NCI-H82 treated with DMSO at 0.1 percent for 48 hours (cell line): ENCODE data around the gene PELI2.

Source experiments
- DNase-seq: peaks from one replicate; lab custom pipeline; 2025; ENCODE audit not compliant: unreplicated experiment; lab: John Stamatoyannopoulos, UW

PELI2 gene

GRCh38 chr14:56118611-56119181 lies 485 bp downstream of the PELI2 start:
- no peak for DNase-seq

- peak; percentile 91 for DNase-seq
Measured at GRCh38 chr14:56119201-56119981, 1.2 kb downstream of the PELI2 start.

GRCh38 chr14:56120091-56120691 lies 2.0 kb downstream of the PELI2 start:
- DNase-seq, result peak; percentile 89

- DNase-seq, result no peak
Measured at GRCh38 chr14:56121816-56122215, 3.6 kb downstream of the PELI2 start.

- no peak for DNase-seq
Measured at GRCh38 chr14:56122301-56122700, 4.1 kb downstream of the PELI2 start.

- no peak for DNase-seq
Measured at GRCh38 chr14:56124327-56124726, 6.1 kb downstream of the PELI2 start.

- DNase-seq, result peak; percentile 99
Measured at GRCh38 chr14:56125772-56126636, 7.8 kb downstream of the PELI2 start.

GRCh38 chr14:56126637-56126913 lies 8.4 kb downstream of the PELI2 start:
- peak; percentile 92 for DNase-seq

- DNase-seq, result peak; percentile 96
Measured at GRCh38 chr14:56127156-56127555, 8.9 kb downstream of the PELI2 start.

- DNase-seq, result peak; percentile 98
Measured at GRCh38 chr14:56129092-56129491, 10.9 kb downstream of the PELI2 start.

- no peak for DNase-seq
Measured at GRCh38 chr14:56129933-56130332, 11.7 kb downstream of the PELI2 start.

GRCh38 chr14:56131004-56131864 lies 13.0 kb downstream of the PELI2 start:
- DNase-seq, result peak; percentile 100

- peak; percentile 98 for DNase-seq
Measured at GRCh38 chr14:56131865-56132833, 13.9 kb downstream of the PELI2 start.

GRCh38 chr14:56133547-56133946 lies 15.3 kb downstream of the PELI2 start:
- peak; percentile 99 for DNase-seq

- DNase-seq, result peak; percentile 99
Measured at GRCh38 chr14:56135001-56135400, 16.8 kb downstream of the PELI2 start.

- no peak for DNase-seq
Measured at GRCh38 chr14:56135668-56136067, 17.5 kb downstream of the PELI2 start.

- DNase-seq, result no peak
Measured at GRCh38 chr14:56136571-56137452, 18.6 kb downstream of the PELI2 start.

GRCh38 chr14:56137453-56137807 lies 19.2 kb downstream of the PELI2 start:
- no peak for DNase-seq

GRCh38 chr14:56137849-56138248 lies 19.6 kb downstream of the PELI2 start:
- DNase-seq, result peak; percentile 87
